ENCODE results near the gene LIX1. TPM values are rescaled to one million over a fixed set of nuclear protein-coding genes. Genes with fewer than 3 reads are reported as not detected.

LIX1 gene
- total RNA-seq, 4 donors from 2014 or later = under 0.01 TPM; not detected in 2

DNA sequence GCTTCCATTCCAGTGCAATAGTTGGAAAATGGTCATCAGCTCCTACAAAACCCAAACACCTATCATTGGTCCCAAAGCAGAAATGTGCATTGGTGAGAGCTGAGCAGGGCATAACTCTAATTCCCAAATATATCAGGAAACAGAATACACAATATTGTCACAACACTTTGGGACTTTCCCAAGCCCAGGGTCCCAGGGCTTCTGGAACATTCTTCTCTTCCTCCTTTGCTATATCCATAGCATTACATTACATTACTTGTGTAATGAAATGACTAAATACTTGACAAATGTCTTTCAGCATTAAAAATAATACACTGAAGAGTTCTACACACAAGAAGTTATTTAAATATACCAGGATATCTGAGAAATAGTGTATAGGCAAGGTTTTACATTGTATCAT, 45.6 kb downstream of the LIX1 start:
- H3K4me1 ChIP-seq = peaks cover 0 to 34% (median 0%) of the 10 kb centered on the region in 4 donors
- H3K27ac ChIP-seq = no peak overlapping the region
- no peaks in the 10 kb centered on the region for H3K36me3 ChIP-seq
- TF ChIP-seq CTCF (IDR thresholded peaks at IDR 0.05) = no peak
- no peak for TF ChIP-seq POLR2A (IDR thresholded peaks at IDR 0.05)
- TF ChIP-seq EP300 (IDR thresholded peaks at IDR 0.05) = no peak
- H3K4me3 ChIP-seq = no peak overlapping the region
- H3K27me3 ChIP-seq = no peaks in the 10 kb centered on the region
- no peaks in the 10 kb centered on the region for H3K9me3 ChIP-seq
- no peak for DNase-seq (ENCODE audit: low spot score in 2 of 2)

DNA sequence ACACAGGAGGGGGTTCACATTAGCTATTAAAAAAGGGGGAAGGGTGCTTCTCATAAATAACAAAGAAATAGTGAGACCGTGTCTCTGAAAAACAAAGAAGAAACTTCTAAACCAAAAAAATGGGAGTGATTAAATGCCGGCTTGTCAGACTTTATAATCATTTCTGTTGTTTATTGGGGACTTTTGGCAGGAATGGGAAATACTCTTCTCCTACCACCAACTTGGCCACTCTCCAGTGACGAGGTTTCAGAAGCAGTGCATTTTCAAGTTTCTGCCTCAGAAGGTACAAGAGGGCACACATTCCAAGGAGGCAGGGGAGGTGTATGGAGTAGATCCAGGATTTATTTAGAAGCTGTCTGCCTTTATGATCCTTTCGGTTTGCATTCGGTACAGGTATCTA, 46.2 kb downstream of the LIX1 start:
- peaks cover 0 to 32% (median 0%) of the 10 kb centered on the region in 4 donors for H3K4me1 ChIP-seq
- H3K9me3 ChIP-seq = no peaks in the 10 kb centered on the region
- 33 to 39% methylated on average over 5 of the region's 5 CpGs for WGBS, 2 donors
- H3K36me3 ChIP-seq = no peaks in the 10 kb centered on the region
- H3K4me3 ChIP-seq = no peak overlapping the region
- DNase-seq (ENCODE audit: low spot score in 2 of 2) = no peak
- TF ChIP-seq CTCF (IDR thresholded peaks at IDR 0.05) (no peak), POLR2A (IDR thresholded peaks at IDR 0.05) (no peak), EP300 (IDR thresholded peaks at IDR 0.05) (no peak)
- no peak overlapping the region for H3K27ac ChIP-seq
- H3K27me3 ChIP-seq = no peaks in the 10 kb centered on the region

DNA sequence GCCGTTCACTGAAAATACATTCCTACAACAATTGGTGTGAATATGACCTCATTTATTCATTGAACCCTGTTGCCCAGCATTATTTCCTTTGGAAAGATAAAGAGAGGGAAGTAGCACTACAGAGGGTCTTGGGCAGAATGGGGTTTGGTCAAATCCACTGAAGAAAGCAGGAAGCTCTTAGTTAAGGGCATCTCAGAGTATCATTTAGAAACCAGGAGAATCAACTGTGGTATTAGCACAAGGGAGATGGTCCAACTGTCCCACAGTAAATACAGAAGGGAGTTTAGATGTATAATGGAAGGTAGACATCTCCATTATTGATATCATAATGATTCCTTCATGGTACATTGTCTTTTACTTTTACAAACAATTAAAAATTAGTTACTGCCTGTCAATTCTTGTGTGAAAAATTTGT, 47.1 kb downstream of the LIX1 start:
- no peaks in the 10 kb centered on the region for H3K27me3 ChIP-seq
- no peaks in the 10 kb centered on the region for H3K9me3 ChIP-seq
- H3K36me3 ChIP-seq = no peaks in the 10 kb centered on the region
- H3K4me1 ChIP-seq = peaks cover 0 to 23% (median 0%) of the 10 kb centered on the region in 4 donors
- 88 to 100% methylated on average over 1 of the region's 1 CpG for WGBS, 2 donors
- H3K4me3 ChIP-seq = no peak overlapping the region
- H3K27ac ChIP-seq = no peak overlapping the region
- no peak for DNase-seq (ENCODE audit: low spot score in 2 of 2)
- TF ChIP-seq EP300 (IDR thresholded peaks at IDR 0.05) = no peak
- no peak for TF ChIP-seq POLR2A (IDR thresholded peaks at IDR 0.05)
- no peak for TF ChIP-seq CTCF (IDR thresholded peaks at IDR 0.05)

GRCh38 chr5:97094579-97095317, 47.7 kb downstream of the LIX1 start:
- peaks cover 0 to 22% (median 0%) of the 10 kb centered on the region in 4 donors for H3K4me1 ChIP-seq
- no peaks in the 10 kb centered on the region for H3K36me3 ChIP-seq
- no peaks in the 10 kb centered on the region for H3K27me3 ChIP-seq
- no peak overlapping the region for H3K27ac ChIP-seq
- TF ChIP-seq EP300 (IDR thresholded peaks at IDR 0.05) (no peak), CTCF (IDR thresholded peaks at IDR 0.05) (no peak), POLR2A (IDR thresholded peaks at IDR 0.05) (no peak)
- no peaks in the 10 kb centered on the region for H3K9me3 ChIP-seq
- no peak overlapping the region for H3K4me3 ChIP-seq
- 87 to 91% methylated on average over 8 of the region's 8 CpGs for WGBS, 2 donors
- DNase-seq (ENCODE audit: low spot score in 2 of 2) = no peak

- Histone ChIP-seq H3K9me3 (no peaks in the 10 kb centered on the region), H3K4me3 (no peak overlapping the region)
- TF ChIP-seq CTCF (IDR thresholded peaks at IDR 0.05) = no peak
- TF ChIP-seq EP300 (IDR thresholded peaks at IDR 0.05) = no peak
- no peak for TF ChIP-seq POLR2A (IDR thresholded peaks at IDR 0.05)
Observed at GRCh38 chr5:97093193-97093592, 49.2 kb downstream of the LIX1 start.

More at GRCh38 chr5:97093193-97093592, 49.2 kb downstream of the LIX1 start:
- no peaks in the 10 kb centered on the region for H3K36me3 ChIP-seq
- peaks cover 0 to 11% (median 0%) of the 10 kb centered on the region in 4 donors for H3K4me1 ChIP-seq
- no peaks in the 10 kb centered on the region for H3K27me3 ChIP-seq
- no peak for DNase-seq (ENCODE audit: low spot score in 2 of 2)
- H3K27ac ChIP-seq = no peak overlapping the region
